ENCODE measurements around the gene CEP57. TPM values are rescaled to one million over a fixed set of nuclear protein-coding genes. Genes with fewer than 3 reads are reported as not detected.

CEP57 gene
- 121 TPM for polyA plus RNA-seq (ENCODE audit: insufficient read length)
- long read RNA-seq, donor 1, transcript CEP57-210 (7 exons, 2,084 nt): major isoform, 12 of 29 reads
- long read RNA-seq, donor 1, transcript CEP57-209 (3 exons, 2,632 nt): minor isoform, 8 of 29 reads
- long read RNA-seq, donor 1, partial matches to known transcripts: 7 of 29 reads
- long read RNA-seq, donor 1, other reads (novel, unspliced or antisense): 0 of 29 reads
- long read RNA-seq, donor 2, transcript CEP57-209 (3 exons, 2,632 nt): major isoform, 9 of 17 reads
- long read RNA-seq, donor 2, transcript CEP57-210 (7 exons, 2,084 nt): minor isoform, 5 of 17 reads
- long read RNA-seq, donor 2, partial matches to known transcripts: 0 of 17 reads
- long read RNA-seq, donor 2, other reads (novel, unspliced or antisense): 0 of 17 reads
- long read RNA-seq, donor 3, transcript CEP57-210 (7 exons, 2,084 nt): major isoform, 9 of 21 reads
- long read RNA-seq, donor 3, transcript CEP57-202 (11 exons, 3,178 nt): minor isoform, 7 of 21 reads
- long read RNA-seq, donor 3, partial matches to known transcripts: 0 of 21 reads
- long read RNA-seq, donor 3, other reads (novel, unspliced or antisense): 0 of 21 reads
- long read RNA-seq, donor 4, partial matches to known transcripts: 0 of 4 reads
- long read RNA-seq, donor 4, other reads (novel, unspliced or antisense): 0 of 4 reads
- long read RNA-seq, donor 5, transcript CEP57-202 (11 exons, 3,178 nt): minor isoform, 9 of 49 reads
- long read RNA-seq, donor 5, transcript CEP57-209 (3 exons, 2,632 nt): major isoform, 11 of 49 reads
- long read RNA-seq, donor 5, partial matches to known transcripts: 25 of 49 reads
- long read RNA-seq, donor 5, other reads (novel, unspliced or antisense): 0 of 49 reads
- long read RNA-seq, donor 6, transcript CEP57-202 (11 exons, 3,178 nt): minor isoform, 8 of 34 reads
- long read RNA-seq, donor 6, transcript CEP57-209 (3 exons, 2,632 nt): major isoform, 15 of 34 reads
- long read RNA-seq, donor 6, transcript CEP57-210 (7 exons, 2,084 nt): minor isoform, 11 of 34 reads
- long read RNA-seq, donor 6, partial matches to known transcripts: 0 of 34 reads
- long read RNA-seq, donor 6, other reads (novel, unspliced or antisense): 0 of 34 reads
- long read RNA-seq, donor 7, transcript CEP57-210 (7 exons, 2,084 nt): major isoform, 12 of 32 reads
- long read RNA-seq, donor 7, transcript CEP57-209 (3 exons, 2,632 nt): major isoform, 12 of 32 reads
- long read RNA-seq, donor 7, partial matches to known transcripts: 5 of 32 reads
- long read RNA-seq, donor 7, other reads (novel, unspliced or antisense): 0 of 32 reads
- long read RNA-seq, donor 8, partial matches to known transcripts: 7 of 13 reads
- long read RNA-seq, donor 8, other reads (novel, unspliced or antisense): 0 of 13 reads

- DNase-seq: peak; percentile 99
Observed at GRCh38 chr11:95790123-95790932, at the start of gene CEP57. Gene CEP57, plus strand, starts transcription at chr11:95790498. Its CDS starts 201 bp downstream, at chr11:95790699.

- DNase-seq: no peak
Observed at GRCh38 chr11:95750101-95750500, 40.2 kb upstream of the CEP57 start.

GRCh38 chr11:95751515-95751914 is 38.8 kb upstream of the CEP57 start:
- DNase-seq: no peak

GRCh38 chr11:95760941-95761340 is 29.4 kb upstream of the CEP57 start:
- no peak for DNase-seq

DNA sequence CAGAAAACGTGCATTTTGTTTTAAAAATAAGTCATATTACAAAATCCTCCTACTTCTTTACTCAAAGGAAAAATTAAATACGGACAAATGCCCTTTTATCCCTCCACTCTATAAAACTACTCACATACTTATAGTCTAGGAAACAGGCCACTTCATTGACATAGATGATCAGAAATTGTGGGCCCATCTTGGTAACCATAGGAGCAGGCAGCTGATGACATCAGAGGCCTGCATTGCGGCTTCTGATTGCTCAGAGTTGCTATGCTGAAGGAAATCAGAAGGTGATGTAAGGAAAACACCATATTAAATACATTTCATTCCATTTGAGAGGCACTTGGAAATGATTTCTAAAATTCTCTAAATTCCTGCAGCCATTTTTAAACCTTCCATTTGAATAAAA is 27.8 kb upstream of the CEP57 start:
- no peak for DNase-seq

DNA sequence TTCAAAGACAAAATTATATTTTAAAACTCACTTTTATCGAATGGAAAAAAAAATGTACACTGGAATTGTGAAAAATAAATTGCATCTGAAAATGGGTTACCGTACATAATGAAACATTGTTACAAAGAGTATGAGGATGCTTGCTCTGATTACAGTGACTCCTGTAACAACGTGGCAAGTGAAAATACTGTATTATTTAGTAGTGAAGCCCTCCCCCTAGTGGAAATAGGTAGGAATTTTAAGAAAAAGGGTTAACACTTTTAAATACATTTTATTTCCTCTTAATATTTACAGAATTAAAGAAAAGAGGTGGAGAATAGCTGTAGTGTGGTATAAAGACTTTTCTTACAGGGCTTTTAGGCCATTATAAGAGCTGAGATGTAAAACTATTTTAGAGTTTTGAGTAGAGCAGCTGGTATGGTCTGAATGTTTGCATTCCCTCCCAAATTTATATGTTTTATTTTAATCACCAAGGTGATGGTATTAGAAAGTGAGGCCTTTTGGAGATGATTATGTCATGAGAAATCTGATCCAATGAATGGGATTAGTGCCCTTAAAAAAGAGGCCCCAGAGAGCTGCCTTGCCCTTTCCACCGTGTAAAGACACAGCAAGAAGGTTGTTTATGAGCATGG is 25.9 kb upstream of the CEP57 start:
- peak; percentile 60 for DNase-seq

- no peak for DNase-seq
Observed at GRCh38 chr11:95766701-95767100, 23.6 kb upstream of the CEP57 start.

- no peak for DNase-seq
Observed at GRCh38 chr11:95767498-95767897, 22.8 kb upstream of the CEP57 start.

GRCh38 chr11:95768521-95768920 is 21.8 kb upstream of the CEP57 start:
- DNase-seq: no peak

DNA sequence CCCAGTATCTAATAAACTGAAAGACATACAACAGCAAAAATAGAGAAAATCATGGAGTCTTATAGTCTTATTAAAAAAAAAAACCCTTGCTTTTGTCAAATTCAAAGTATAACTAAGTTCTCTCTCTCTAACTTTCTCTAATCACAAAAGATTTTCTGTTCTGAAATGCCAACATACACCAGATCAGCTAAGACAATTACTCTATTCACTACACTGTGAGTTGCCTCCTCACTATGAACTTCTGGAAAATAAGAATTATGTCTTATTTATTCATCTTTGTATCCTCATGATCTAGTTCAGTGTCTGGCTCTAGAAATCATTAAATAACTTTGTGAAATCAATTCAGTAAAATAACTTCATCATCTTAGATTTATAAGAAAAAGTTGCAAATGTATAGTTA is 13.4 kb upstream of the CEP57 start:
- no peak for DNase-seq

DNA sequence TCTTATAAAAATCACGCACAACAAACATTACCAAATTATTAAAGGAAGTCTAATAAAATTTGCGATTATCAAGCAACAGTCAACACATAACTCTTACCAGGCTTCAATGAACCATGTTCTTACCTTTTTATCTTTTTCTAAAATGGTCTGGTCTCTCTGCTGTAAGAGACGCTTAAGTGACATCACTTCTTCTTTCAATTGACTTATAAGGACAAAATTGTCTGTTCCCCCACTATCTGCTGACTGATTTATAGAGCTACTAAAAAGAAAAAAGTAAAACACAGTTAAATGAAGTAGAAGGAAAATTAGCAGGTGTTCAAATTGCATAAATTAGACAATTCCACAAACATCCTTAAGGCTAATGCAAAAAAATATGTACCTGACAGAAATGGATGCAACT is 11.6 kb upstream of the CEP57 start:
- no peak for DNase-seq

DNA sequence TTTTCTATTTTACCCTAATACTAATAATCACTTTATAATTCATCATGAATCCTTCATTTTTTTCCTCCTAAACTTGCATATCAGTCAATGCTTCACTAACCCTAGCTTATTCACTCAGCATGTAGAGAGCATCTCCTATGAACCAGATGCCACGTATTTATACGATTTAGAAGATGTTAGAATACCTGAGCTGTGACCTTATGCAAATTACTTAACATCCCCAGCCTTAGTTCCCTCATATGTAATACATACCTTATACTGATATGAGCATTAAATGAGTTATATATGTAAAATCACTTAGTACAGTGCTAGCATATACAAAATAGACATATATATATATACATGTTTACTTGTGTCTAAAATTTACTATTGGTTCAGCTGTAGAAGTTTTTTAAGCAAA is 9.8 kb upstream of the CEP57 start:
- no peak for DNase-seq

DNA sequence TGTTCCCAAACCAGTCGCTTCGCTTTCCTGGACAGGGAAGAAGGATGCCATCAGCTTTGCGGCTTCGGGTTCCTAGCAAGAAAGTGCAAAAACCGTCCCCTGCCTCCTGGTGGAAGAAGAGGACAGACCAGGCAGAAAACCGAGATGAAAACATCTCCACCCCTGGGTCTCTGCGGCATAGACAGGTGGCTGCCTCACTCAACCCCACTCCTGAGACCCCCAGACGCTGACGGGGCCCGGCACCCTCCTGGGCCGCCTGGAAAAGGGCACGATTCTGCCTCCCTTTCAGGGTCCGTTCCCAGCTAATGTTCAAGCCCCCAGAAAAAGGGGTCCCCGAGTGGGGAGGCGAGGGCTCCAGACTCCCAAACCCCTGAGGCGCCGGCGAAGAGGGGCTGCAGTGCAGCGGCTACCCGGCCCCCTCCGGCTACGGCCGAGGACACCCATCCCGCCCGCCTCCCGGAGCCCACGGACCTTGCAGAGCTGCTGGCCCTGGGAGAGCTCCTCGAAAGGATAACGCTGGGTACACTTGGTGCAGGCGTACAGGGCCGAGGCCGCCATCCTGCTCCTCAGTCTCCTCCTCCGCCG is 1.3 kb upstream of the CEP57 start:
- DNase-seq: peak; percentile 46

- DNase-seq: peak; percentile 99
Observed at GRCh38 chr11:95789506-95790122, 684 bp upstream of the CEP57 start, which contains the start of gene FAM76B. Gene FAM76B, minus strand, starts transcription at chr11:95789782. Its CDS starts 304 bp downstream, at chr11:95789478.

- DNase-seq: peak; percentile 71
Observed at GRCh38 chr11:95790933-95791708, 823 bp downstream of the CEP57 start.

DNA sequence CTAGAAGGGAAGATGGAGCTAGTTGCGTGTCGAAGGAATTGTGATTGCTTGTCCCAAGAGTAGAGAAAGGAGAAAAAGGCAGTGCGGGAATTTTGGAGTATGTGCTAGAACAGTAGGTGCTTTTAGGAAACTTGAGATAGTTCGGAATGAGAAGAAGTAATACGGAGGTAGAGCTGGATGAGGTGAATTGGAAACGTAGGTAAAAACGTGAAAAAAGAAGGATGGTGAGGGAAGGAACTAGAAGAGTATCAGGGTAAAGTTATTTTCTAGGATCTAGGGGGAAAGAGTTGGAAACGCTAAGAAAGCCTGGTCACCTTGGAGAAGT is 1.4 kb downstream of the CEP57 start:
- DNase-seq: no peak

DNA sequence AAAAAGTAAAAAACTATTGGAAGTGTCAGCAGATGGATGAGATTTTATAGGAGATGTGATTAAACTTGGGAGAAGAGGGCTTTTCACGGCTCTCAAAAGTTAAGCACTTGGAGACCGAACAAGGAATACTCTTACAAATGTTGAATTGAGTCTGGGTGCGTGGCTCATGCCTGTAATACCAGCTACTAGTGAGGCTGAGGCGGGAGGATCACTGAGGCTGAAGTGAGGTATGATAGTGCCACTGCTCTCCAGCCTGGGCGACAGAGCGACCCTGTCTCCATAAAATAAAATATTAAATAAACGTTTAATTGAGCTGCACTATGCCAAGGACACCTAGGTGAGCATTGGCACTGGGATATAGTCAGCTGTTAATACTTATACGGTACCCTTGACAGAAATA is 1.9 kb downstream of the CEP57 start:
- no peak for DNase-seq

- DNase-seq: no peak
Observed at GRCh38 chr11:95792700-95793099, 2.4 kb downstream of the CEP57 start.

GRCh38 chr11:95793116-95793515 is 2.8 kb downstream of the CEP57 start:
- DNase-seq: no peak
